Ectodermal cell (in vitro differentiated cells): ENCODE results near the gene EIF4A3.

Source experiments
- H3K27ac ChIP-seq: 2 replicates; pipeline ENCODE4 v1.7.0; 2013; ENCODE audit warnings: mild to moderate bottlenecking, low read depth, low read length; ENCODE audit not compliant: insufficient read depth, poor library complexity, severe bottlenecking
- H3K27me3 ChIP-seq: 2 replicates; pipeline ENCODE4 v1.7.0; 2013; ENCODE audit warnings: mild to moderate bottlenecking, low read length; ENCODE audit not compliant: insufficient read depth, control insufficient read depth, poor library complexity, severe bottlenecking
- H3K36me3 ChIP-seq: one replicate; pipeline ENCODE4 v1.7.0; 2013; ENCODE audit warnings: low read length; ENCODE audit not compliant: control insufficient read depth, insufficient read depth
- H3K4me1 ChIP-seq: one replicate; pipeline ENCODE4 v1.7.0; 2013; ENCODE audit warnings: low read length; ENCODE audit not compliant: control insufficient read depth, insufficient read depth
- H3K4me3 ChIP-seq: 2 replicates; pipeline ENCODE4 v1.7.0; 2013; ENCODE audit warnings: low read depth, low read length, control low read depth; ENCODE audit not compliant: insufficient read depth
- H3K9me3 ChIP-seq: 2 replicates; pipeline ENCODE4 v1.7.0; 2013; ENCODE audit warnings: mild to moderate bottlenecking, low read length, moderate library complexity; ENCODE audit not compliant: control insufficient read depth
- WGBS, 2 experiments: methylation state at CpG; one replicate each; pipeline ENCODE4 v1.1.7; 2013; ENCODE audit warnings: missing lambda C conversion rate in 2 of 2; 5-methylcytosine and 5-hydroxymethylcytosine counted together

EIF4A3 gene

GRCh38 chr17:80124351-80124981 is 22.5 kb downstream of the EIF4A3 start:
- H3K9me3 ChIP-seq: no peaks in the 10 kb centered on the region
- H3K27me3 ChIP-seq: no peaks in the 10 kb centered on the region
- H3K27ac ChIP-seq: no peak overlapping the region
- no peaks in the 10 kb centered on the region for H3K36me3 ChIP-seq
- 63 to 69% methylated on average over 14 to 15 of the region's 15 CpGs for WGBS, 2 experiments
- no peak overlapping the region for H3K4me3 ChIP-seq
- H3K4me1 ChIP-seq: peaks cover 8% of the 10 kb centered on the region

GRCh38 chr17:80123791-80124190 is 23.1 kb downstream of the EIF4A3 start:
- 78 to 79% methylated on average over 15 of the region's 15 CpGs for WGBS, 2 experiments
- H3K9me3 ChIP-seq: no peaks in the 10 kb centered on the region
- H3K27ac ChIP-seq: no peak overlapping the region
- no peaks in the 10 kb centered on the region for H3K27me3 ChIP-seq
- peaks cover 8% of the 10 kb centered on the region for H3K4me1 ChIP-seq
- H3K4me3 ChIP-seq: no peak overlapping the region
- no peaks in the 10 kb centered on the region for H3K36me3 ChIP-seq

GRCh38 chr17:80122926-80123505 is 23.9 kb downstream of the EIF4A3 start:
- 79 to 81% methylated on average over 6 of the region's 6 CpGs for WGBS, 2 experiments
- H3K27me3 ChIP-seq: no peaks in the 10 kb centered on the region
- no peak overlapping the region for H3K4me3 ChIP-seq
- no peak overlapping the region for H3K27ac ChIP-seq
- no peaks in the 10 kb centered on the region for H3K36me3 ChIP-seq
- no peaks in the 10 kb centered on the region for H3K9me3 ChIP-seq
- peaks cover 8% of the 10 kb centered on the region for H3K4me1 ChIP-seq

GRCh38 chr17:80122026-80122575 is 24.8 kb downstream of the EIF4A3 start:
- H3K36me3 ChIP-seq: no peaks in the 10 kb centered on the region
- H3K4me3 ChIP-seq: no peak overlapping the region
- no peaks in the 10 kb centered on the region for H3K27me3 ChIP-seq
- whole genome bisulfite sequencing, 2 experiments: 95 to 96% methylated on average over 17 of the region's 17 CpGs
- peaks cover 8% of the 10 kb centered on the region for H3K4me1 ChIP-seq
- H3K27ac ChIP-seq: no peak overlapping the region
- no peaks in the 10 kb centered on the region for H3K9me3 ChIP-seq

- Histone ChIP-seq H3K4me3 (no peak overlapping the region), H3K27me3 (no peaks in the 10 kb centered on the region), H3K9me3 (no peaks in the 10 kb centered on the region), H3K36me3 (no peaks in the 10 kb centered on the region), H3K27ac (no peak overlapping the region), H3K4me1 (peaks cover 8% of the 10 kb centered on the region)
- 93% methylated on average over 8 to 9 of the region's 9 CpGs for WGBS, 2 experiments
These were observed 27.1 kb downstream of the EIF4A3 start for GRCh38 chr17:80119839-80120238.

GRCh38 chr17:80119271-80119791 is 27.6 kb downstream of the EIF4A3 start:
- no peak overlapping the region for H3K4me3 ChIP-seq
- H3K27ac ChIP-seq: no peak overlapping the region
- no peaks in the 10 kb centered on the region for H3K27me3 ChIP-seq
- 94% methylated on average over 24 of the region's 24 CpGs for WGBS, 2 experiments
- H3K9me3 ChIP-seq: no peaks in the 10 kb centered on the region
- H3K4me1 ChIP-seq: peaks cover 3% of the 10 kb centered on the region
- H3K36me3 ChIP-seq: peaks cover 2% of the 10 kb centered on the region

GRCh38 chr17:80118601-80119270 is 28.2 kb downstream of the EIF4A3 start:
- 92 to 93% methylated on average over 35 of the region's 35 CpGs for WGBS, 2 experiments
- H3K36me3 ChIP-seq: peaks cover 5% of the 10 kb centered on the region
- H3K27ac ChIP-seq: no peak overlapping the region
- H3K27me3 ChIP-seq: no peaks in the 10 kb centered on the region
- no peaks in the 10 kb centered on the region for H3K9me3 ChIP-seq
- H3K4me1 ChIP-seq: no peaks in the 10 kb centered on the region
- no peak overlapping the region for H3K4me3 ChIP-seq

- Histone ChIP-seq H3K9me3 (no peaks in the 10 kb centered on the region), H3K27me3 (no peaks in the 10 kb centered on the region), H3K27ac (no peak overlapping the region), H3K4me1 (peaks cover 5% of the 10 kb centered on the region), H3K36me3 (peaks cover 5% of the 10 kb centered on the region), H3K4me3 (no peak overlapping the region)
- 93 to 94% methylated on average over 31 of the region's 31 CpGs for WGBS, 2 experiments
These were observed 29.2 kb downstream of the EIF4A3 start for GRCh38 chr17:80117491-80118401.

- H3K4me3 ChIP-seq: no peak overlapping the region
- no peak overlapping the region for H3K27ac ChIP-seq
- H3K27me3 ChIP-seq: no peaks in the 10 kb centered on the region
- peaks cover 5% of the 10 kb centered on the region for H3K36me3 ChIP-seq
- peaks cover 11% of the 10 kb centered on the region for H3K4me1 ChIP-seq
- no peaks in the 10 kb centered on the region for H3K9me3 ChIP-seq
- WGBS, 2 experiments: 93 to 95% methylated on average over 13 of the region's 13 CpGs
These were observed 30.0 kb downstream of the EIF4A3 start for GRCh38 chr17:80116921-80117380.
